Karpas-422 (cell line): ENCODE measurements around the gene PDE6A. TPM values are rescaled to one million over a fixed set of nuclear protein-coding genes. Genes with fewer than 3 reads are reported as not detected.
"Not testable (repeated sequence)": the region's sequence is repeated elsewhere in the genome, so short reads cannot be mapped to it uniquely, and the experiment has no call there.

Experiments used
- DNase-seq: peaks from one replicate; pipeline ENCODE4 v3.0.0-alpha.2; 2015
- H2AFZ ChIP-seq: fragments of 200-600 bp; sonication (generic); 2 replicates; pipeline ENCODE4 v1.6.1; 2014; ENCODE audit warnings: antibody characterized with exemption, low read length, mixed read lengths
- H3K27ac ChIP-seq: fragments of 200-600 bp; sonication (generic); 2 replicates; pipeline ENCODE4 v1.5.1; 2014; ENCODE audit warnings: mild to moderate bottlenecking, low read length, moderate library complexity
- H3K27me3 ChIP-seq: fragments of 200-600 bp; sonication (generic); 2 replicates; pipeline ENCODE4 v1.6.1; 2014; ENCODE audit warnings: low read length, mixed read lengths
- H3K36me3 ChIP-seq: fragments of 200-600 bp; sonication (generic); 2 replicates; pipeline ENCODE4 v1.6.1; 2014; ENCODE audit warnings: low read length, mixed read lengths; ENCODE audit not compliant: insufficient read depth
- H3K4me1 ChIP-seq: fragments of 200-600 bp; sonication (generic); 2 replicates; pipeline ENCODE4 v1.6.1; 2014; ENCODE audit warnings: mild to moderate bottlenecking, low read length, mixed read lengths
- H3K4me2 ChIP-seq: fragments of 200-600 bp; sonication (generic); 2 replicates; pipeline ENCODE4 v1.6.1; 2014; ENCODE audit warnings: low read length, low read depth, mild to moderate bottlenecking; ENCODE audit not compliant: poor library complexity, severe bottlenecking
- H3K4me3 ChIP-seq: fragments of 200-600 bp; sonication (generic); 2 replicates; pipeline ENCODE4 v1.5.1; 2014; ENCODE audit warnings: mild to moderate bottlenecking, antibody characterized with exemption, low read length, mixed read lengths
- H3K79me2 ChIP-seq: fragments of 200-600 bp; sonication (generic); 2 replicates; pipeline ENCODE4 v1.6.1; 2014; ENCODE audit warnings: mild to moderate bottlenecking, low read length, mixed read lengths
- H3K9ac ChIP-seq: fragments of 200-600 bp; sonication (generic); 2 replicates; pipeline ENCODE4 v1.6.0; 2014; ENCODE audit warnings: low read length
- H3K9me2 ChIP-seq: fragments of 200-600 bp; sonication (generic), shearing (Covaris generic); replicated peaks from 2 replicates; pipeline ENCODE4 v1.6.0; 2014; ENCODE audit warnings: mild to moderate bottlenecking, low read length, moderate library complexity; ENCODE audit not compliant: insufficient read depth
- H3K9me3 ChIP-seq: fragments of 300-700, 200-600 bp; sonication (generic); 2 replicates; pipeline ENCODE4 v1.6.1; 2014; ENCODE audit warnings: low read length, mixed read lengths
- H4K20me1 ChIP-seq: fragments of 200-600 bp; sonication (generic); 2 replicates; pipeline ENCODE4 v1.6.1; 2014; ENCODE audit warnings: mild to moderate bottlenecking, antibody characterized with exemption, low read length, low read depth; ENCODE audit not compliant: insufficient read depth
- total RNA-seq: library from RNA; depleted of rRNA; stranded (reverse); fragments of >200 nt; shearing (Covaris generic); gene quantifications from 2 replicates; pipeline ENCODE4 v1.2.3, GENCODE V29; 2014; ENCODE audit warnings: low replicate concordance

The PDE6A gene
- total RNA-seq, 1 experiment from 2014 or later, result not detected

GRCh38 chr5:149887622-149888183 lies 56.9 kb downstream of the PDE6A start:
- Histone ChIP-seq H3K9me3 (no peaks in the 10 kb centered on the region), H3K79me2 (no peaks in the 10 kb centered on the region), H3K36me3 (no peaks in the 10 kb centered on the region), H3K27ac (no peak overlapping the region), H3K9me2 (no peaks in the 10 kb centered on the region), H3K27me3 (no peaks in the 10 kb centered on the region), H3K9ac (no peak overlapping the region), H3K4me1 (no peaks in the 10 kb centered on the region), H3K4me2 (no peak overlapping the region), H2AFZ (no peak overlapping the region), H4K20me1 (no peaks in the 10 kb centered on the region), H3K4me3 (no peak overlapping the region)
- no peak for DNase-seq

- Histone ChIP-seq H2AFZ (no peak overlapping the region), H3K9me3 (no peaks in the 10 kb centered on the region), H3K27ac (no peak overlapping the region), H4K20me1 (no peaks in the 10 kb centered on the region), H3K9me2 (no peaks in the 10 kb centered on the region), H3K4me1 (no peaks in the 10 kb centered on the region), H3K36me3 (no peaks in the 10 kb centered on the region), H3K79me2 (no peaks in the 10 kb centered on the region), H3K27me3 (no peaks in the 10 kb centered on the region), H3K9ac (no peak overlapping the region), H3K4me3 (no peak overlapping the region), H3K4me2 (no peak overlapping the region)
- no peak for DNase-seq
These were observed 57.7 kb downstream of the PDE6A start for GRCh38 chr5:149886692-149887470.

- no peak for DNase-seq
- no peaks in the 10 kb centered on the region for H3K79me2 ChIP-seq
- H2AFZ ChIP-seq, result no peak overlapping the region
- no peaks in the 10 kb centered on the region for H3K36me3 ChIP-seq
- H3K9ac ChIP-seq, result no peak overlapping the region
- no peaks in the 10 kb centered on the region for H3K27me3 ChIP-seq
- H3K27ac ChIP-seq, result no peak overlapping the region
- H3K9me3 ChIP-seq, result no peaks in the 10 kb centered on the region
- no peaks in the 10 kb centered on the region for H3K9me2 ChIP-seq
- no peak overlapping the region for H3K4me3 ChIP-seq
- no peaks in the 10 kb centered on the region for H4K20me1 ChIP-seq
- no peaks in the 10 kb centered on the region for H3K4me1 ChIP-seq
- no peak overlapping the region for H3K4me2 ChIP-seq
These were observed 58.5 kb downstream of the PDE6A start for GRCh38 chr5:149886060-149886459.

- Histone ChIP-seq H4K20me1 (no peaks in the 10 kb centered on the region), H3K4me1 (no peaks in the 10 kb centered on the region), H3K79me2 (no peaks in the 10 kb centered on the region), H3K36me3 (no peaks in the 10 kb centered on the region), H3K4me3 (no peak overlapping the region), H3K9me2 (no peaks in the 10 kb centered on the region), H3K27ac (no peak overlapping the region), H3K9ac (no peak overlapping the region), H3K4me2 (no peak overlapping the region), H2AFZ (no peak overlapping the region), H3K9me3 (no peaks in the 10 kb centered on the region), H3K27me3 (no peaks in the 10 kb centered on the region)
- DNase-seq, result no peak
These were observed 59.1 kb downstream of the PDE6A start for GRCh38 chr5:149885513-149885912.

- Histone ChIP-seq H3K4me2 (no peak overlapping the region), H3K9me3 (no peaks in the 10 kb centered on the region), H3K36me3 (no peaks in the 10 kb centered on the region), H3K79me2 (no peaks in the 10 kb centered on the region), H3K4me3 (no peak overlapping the region), H3K4me1 (no peaks in the 10 kb centered on the region), H4K20me1 (no peaks in the 10 kb centered on the region), H3K27ac (no peak overlapping the region), H3K9me2 (no peaks in the 10 kb centered on the region), H2AFZ (no peak overlapping the region), H3K9ac (no peak overlapping the region), H3K27me3 (no peaks in the 10 kb centered on the region)
- no peak for DNase-seq
These were observed 61.0 kb downstream of the PDE6A start for GRCh38 chr5:149883550-149883949.

GRCh38 chr5:149882633-149883032 lies 62.0 kb downstream of the PDE6A start:
- H3K9me2 ChIP-seq, H3K79me2 ChIP-seq, H4K20me1 ChIP-seq, H3K27ac ChIP-seq, H3K9me3 ChIP-seq, H3K4me2 ChIP-seq, H3K36me3 ChIP-seq, H2AFZ ChIP-seq, H3K4me3 ChIP-seq, H3K27me3 ChIP-seq, DNase-seq, H3K4me1 ChIP-seq, H3K9ac ChIP-seq: not testable (repeated sequence)

GRCh38 chr5:149881874-149882273 lies 62.7 kb downstream of the PDE6A start:
- H4K20me1 ChIP-seq, result no peaks in the 10 kb centered on the region
- no peaks in the 10 kb centered on the region for H3K27me3 ChIP-seq
- H3K9ac ChIP-seq, result no peak overlapping the region
- no peaks in the 10 kb centered on the region for H3K9me3 ChIP-seq
- H3K36me3 ChIP-seq, result no peaks in the 10 kb centered on the region
- H3K4me2 ChIP-seq, result no peak overlapping the region
- H3K79me2 ChIP-seq, result no peaks in the 10 kb centered on the region
- H3K27ac ChIP-seq, result no peak overlapping the region
- H2AFZ ChIP-seq, result no peak overlapping the region
- no peak overlapping the region for H3K4me3 ChIP-seq
- H3K9me2 ChIP-seq, result no peaks in the 10 kb centered on the region
- DNase-seq, result no peak
- no peaks in the 10 kb centered on the region for H3K4me1 ChIP-seq

GRCh38 chr5:149881069-149881622 lies 63.4 kb downstream of the PDE6A start:
- H3K9me3 ChIP-seq, result no peaks in the 10 kb centered on the region
- H3K27me3 ChIP-seq, result no peaks in the 10 kb centered on the region
- H3K9me2 ChIP-seq, result no peaks in the 10 kb centered on the region
- H3K4me2 ChIP-seq, result no peak overlapping the region
- no peaks in the 10 kb centered on the region for H3K36me3 ChIP-seq
- no peak overlapping the region for H2AFZ ChIP-seq
- H3K79me2 ChIP-seq, result no peaks in the 10 kb centered on the region
- no peak overlapping the region for H3K27ac ChIP-seq
- no peak overlapping the region for H3K9ac ChIP-seq
- no peaks in the 10 kb centered on the region for H4K20me1 ChIP-seq
- H3K4me3 ChIP-seq, result no peak overlapping the region
- no peak for DNase-seq
- no peaks in the 10 kb centered on the region for H3K4me1 ChIP-seq
